DND-41 (cell line): ENCODE results near the gene CDO1.
"Not testable (repeated sequence)": the region's sequence is repeated elsewhere in the genome, so short reads cannot be mapped to it uniquely, and the experiment has no call there.

Source experiments
- ATAC-seq: fragments of 200-7000 bp; cut with Tn5 transposase; 3 replicates; pipeline ENCODE4 v1.9.1; 2021; ENCODE audit warnings: low read depth; ENCODE audit not compliant: insufficient read depth
- DNase-seq: peaks from one replicate; pipeline ENCODE4 v3.0.0-alpha.2; 2020
- H2AFZ ChIP-seq: 2 replicates; pipeline ENCODE4 v1.6.0; 2012; ENCODE audit warnings: low read depth, low read length
- H3K27ac ChIP-seq: 2 replicates; pipeline ENCODE4 v1.5.1; 2012; ENCODE audit warnings: low read length, inconsistent platforms
- H3K27me3 ChIP-seq: fragments of 200-600 bp; sonication (generic); 2 replicates; pipeline ENCODE4 v1.6.0; 2012; ENCODE audit warnings: low read length, mild to moderate bottlenecking, inconsistent platforms; ENCODE audit not compliant: insufficient read depth, poor library complexity
- H3K36me3 ChIP-seq: 2 replicates; pipeline ENCODE4 v1.5.1; 2012; ENCODE audit warnings: low read length, inconsistent platforms; ENCODE audit not compliant: insufficient read depth
- H3K4me1 ChIP-seq: 2 replicates; pipeline ENCODE4 v1.5.1; 2012; ENCODE audit warnings: mild to moderate bottlenecking, low read length; ENCODE audit not compliant: insufficient read depth
- H3K4me2 ChIP-seq: 2 replicates; pipeline ENCODE4 v1.6.0; 2012; ENCODE audit warnings: mild to moderate bottlenecking, moderate library complexity, low read length, inconsistent platforms; ENCODE audit not compliant: insufficient read depth
- H3K4me3 ChIP-seq, 2 experiments: fragments of 200-600 bp in 1 of 2; shearing (Covaris generic) in 1 of 2; 2 replicates each; pipeline ENCODE4 v1.5.1; 2012 to 2016; ENCODE audit warnings: inconsistent platforms in 2 of 2, low read length in 2 of 2, mild to moderate bottlenecking in 2 of 2, low read depth in 1 of 2, moderate library complexity in 1 of 2
- H3K79me2 ChIP-seq: 2 replicates; pipeline ENCODE4 v1.6.0; 2012; ENCODE audit warnings: low read length, inconsistent platforms; ENCODE audit not compliant: insufficient read depth
- H3K9ac ChIP-seq: 2 replicates; pipeline ENCODE4 v1.6.0; 2012; ENCODE audit warnings: low read depth, mild to moderate bottlenecking, inconsistent platforms, low read length, moderate library complexity
- H3K9me3 ChIP-seq: 2 replicates; pipeline ENCODE4 v1.5.1; 2012; ENCODE audit warnings: low read length, moderate library complexity, mild to moderate bottlenecking, inconsistent platforms; ENCODE audit not compliant: insufficient read depth, severe bottlenecking
- H4K20me1 ChIP-seq: 2 replicates; pipeline ENCODE4 v1.6.0; 2012; ENCODE audit warnings: low read length; ENCODE audit not compliant: insufficient read depth
- CTCF ChIP-seq: IDR thresholded peaks from 2 replicates; pipeline ENCODE4 v1.5.1; 2012; ENCODE audit warnings: borderline replicate concordance, low read length, moderate library complexity, mild to moderate bottlenecking; ENCODE audit not compliant: poor library complexity, severe bottlenecking; ENCODE audit errors: extremely low read depth
- EZH2 ChIP-seq: IDR thresholded peaks from 3 replicates; pipeline ENCODE4 v1.6.1; 2012; ENCODE audit warnings: borderline replicate concordance, low read depth, mild to moderate bottlenecking, moderate library complexity, low read length, inconsistent platforms; ENCODE audit not compliant: severe bottlenecking

CDO1 gene

GRCh38 chr5:115809946-115810345, 6.5 kb downstream of the CDO1 start:
- TF ChIP-seq CTCF (no peak), EZH2 (no peak)
- Histone ChIP-seq H3K9ac (no peak overlapping the region), H3K4me1 (peaks cover 10% of the 10 kb centered on the region), H3K9me3 (no peaks in the 10 kb centered on the region), H3K27ac (no peak overlapping the region), H3K4me2 (no peak overlapping the region), H3K36me3 (no peaks in the 10 kb centered on the region), H3K79me2 (no peaks in the 10 kb centered on the region), H3K27me3 (peaks cover 2% of the 10 kb centered on the region), H4K20me1 (no peaks in the 10 kb centered on the region), H2AFZ (no peak overlapping the region), H3K4me3 (no peak overlapping the region)
- ATAC-seq (no peak), DNase-seq (no peak)

- not testable (repeated sequence) for ATAC-seq, DNase-seq, H4K20me1 ChIP-seq, H3K9me3 ChIP-seq, H2AFZ ChIP-seq, H3K27me3 ChIP-seq, H3K9ac ChIP-seq, H3K36me3 ChIP-seq, H3K79me2 ChIP-seq, H3K4me2 ChIP-seq, H3K27ac ChIP-seq, H3K4me3 ChIP-seq
- peaks cover 10% of the 10 kb centered on the region for H3K4me1 ChIP-seq
These were observed 8.4 kb downstream of the CDO1 start for GRCh38 chr5:115808066-115808465.

- no peak overlapping the region for H3K4me2 ChIP-seq
- no peak for TF ChIP-seq CTCF
- no peak for TF ChIP-seq EZH2
These were observed 8.8 kb downstream of the CDO1 start for GRCh38 chr5:115807654-115808052.

GRCh38 chr5:115806986-115807653, 9.3 kb downstream of the CDO1 start:
- peaks cover 10% of the 10 kb centered on the region for H3K4me1 ChIP-seq
- no peaks in the 10 kb centered on the region for H3K79me2 ChIP-seq
- no peaks in the 10 kb centered on the region for H3K9me3 ChIP-seq
- DNase-seq, result no peak
- H3K9ac ChIP-seq, result no peak overlapping the region
- H4K20me1 ChIP-seq, result no peaks in the 10 kb centered on the region
- H3K4me3 ChIP-seq, result no peak overlapping the region
- peaks cover 2% of the 10 kb centered on the region for H3K27me3 ChIP-seq
- H3K4me2 ChIP-seq, result no peak overlapping the region
- no peaks in the 10 kb centered on the region for H3K36me3 ChIP-seq
- peak; percentile 81 for ATAC-seq
- H3K27ac ChIP-seq, result no peak overlapping the region
- TF ChIP-seq EZH2, result no peak
- 0 out of 2 replicates have a peak overlapping the region, but pooled peaks have one; percentile 31 for H2AFZ ChIP-seq

More at GRCh38 chr5:115807654-115808052, 8.8 kb downstream of the CDO1 start:
- H3K4me3 ChIP-seq, result no peak overlapping the region
- no peaks in the 10 kb centered on the region for H3K36me3 ChIP-seq
- ATAC-seq (0 out of 3 replicates have a peak, but pooled peaks have one; percentile 6), DNase-seq (no peak)
- no peaks in the 10 kb centered on the region for H3K9me3 ChIP-seq
- H4K20me1 ChIP-seq, result no peaks in the 10 kb centered on the region
- no peaks in the 10 kb centered on the region for H3K79me2 ChIP-seq
- peaks cover 2% of the 10 kb centered on the region for H3K27me3 ChIP-seq
- no peak overlapping the region for H3K27ac ChIP-seq
- peaks cover 10% of the 10 kb centered on the region for H3K4me1 ChIP-seq
- H3K9ac ChIP-seq, result no peak overlapping the region
- no peak overlapping the region for H2AFZ ChIP-seq
